Cardiac muscle cell (in vitro differentiated cells and primary cell): Measurements from ENCODE around the gene UBQLN1. TPM values are rescaled to one million over a fixed set of nuclear protein-coding genes. Genes with fewer than 3 reads are reported as not detected.

Experiments used
- DNase-seq, 2 donors: peaks; one replicate each; pipeline versions ENCODE4 v3.0.0 to v3.0.0-alpha.2; 2010 to 2017; ENCODE audit warnings: low read depth in 1 of 2, low spot score in 1 of 2
- H3K27ac ChIP-seq: fragments of 200-600 bp; sonication (generic); 2 replicates; pipeline ENCODE4 v1.5.1; 2016
- H3K27me3 ChIP-seq: fragments of 200-600 bp; sonication (generic); 2 replicates; pipeline ENCODE4 v1.6.0; 2016; ENCODE audit warnings: control low read depth
- H3K36me3 ChIP-seq: fragments of 200-600 bp; sonication (generic); 2 replicates; pipeline ENCODE4 v1.5.1; 2016; ENCODE audit warnings: control low read depth
- H3K4me1 ChIP-seq: fragments of 200-600 bp; sonication (generic); 2 replicates; pipeline ENCODE4 v1.8.1; 2017; ENCODE audit warnings: low read depth, mild to moderate bottlenecking, mixed run types
- H3K4me3 ChIP-seq: fragments of 200-600 bp; sonication (generic); 2 replicates; pipeline ENCODE4 v1.5.1; 2016; ENCODE audit warnings: mild to moderate bottlenecking
- H3K9me3 ChIP-seq: fragments of 200-600 bp; sonication (generic); 2 replicates; pipeline ENCODE4 v1.5.1; 2017; ENCODE audit warnings: low read depth, mild to moderate bottlenecking, control low read depth
- CTCF ChIP-seq: IDR thresholded peaks from 2 replicates; pipeline ENCODE4 v1.5.1; 2012; ENCODE audit warnings: low read depth, mild to moderate bottlenecking, low read length
- polyA plus RNA-seq: library from polyadenylated mRNA; unstranded; fragments of >200 nt; fragmentation: Nextera tagmentation; extraction: Ambion mirVana; gene quantifications from 2 replicates; pipeline ENCODE4 v1.2.1, GENCODE V29; 2016
- total RNA-seq: library from RNA; depleted of rRNA; stranded (reverse); fragments of >200 nt; gene quantifications from 2 replicates; pipeline ENCODE4 v1.2.3, GENCODE V29; 2016

Gene UBQLN1
- total and polyA plus RNA-seq, 2 experiments from 2014 or later = 38.0 to 102 TPM

DNA sequence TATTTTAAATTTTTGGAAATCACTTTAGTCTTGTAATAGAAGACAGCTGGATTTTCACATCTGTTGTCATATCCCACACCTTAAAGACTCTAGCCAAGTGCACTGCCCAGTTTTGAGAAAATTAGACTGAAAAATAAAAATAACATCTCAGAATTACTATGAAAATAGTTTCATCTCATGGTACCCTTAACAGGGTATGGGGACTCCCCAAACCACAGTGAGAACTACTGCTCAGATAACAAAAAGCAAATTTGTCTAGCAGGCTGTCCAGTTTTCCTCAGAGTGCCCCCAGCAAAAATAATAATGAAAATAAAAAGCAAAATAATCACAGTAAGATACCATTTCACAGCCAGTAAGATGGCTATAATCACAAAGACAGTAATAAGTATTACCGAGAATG is 6.5 kb downstream of the UBQLN1 start:
- H3K36me3 ChIP-seq = no peaks in the 10 kb centered on the region
- no peak overlapping the region for H3K4me3 ChIP-seq
- no peak overlapping the region for H3K27ac ChIP-seq
- no peak for DNase-seq
- no peaks in the 10 kb centered on the region for H3K27me3 ChIP-seq
- no peak for TF ChIP-seq CTCF
- H3K4me1 ChIP-seq = no peaks in the 10 kb centered on the region
- H3K9me3 ChIP-seq = no peaks in the 10 kb centered on the region

DNA sequence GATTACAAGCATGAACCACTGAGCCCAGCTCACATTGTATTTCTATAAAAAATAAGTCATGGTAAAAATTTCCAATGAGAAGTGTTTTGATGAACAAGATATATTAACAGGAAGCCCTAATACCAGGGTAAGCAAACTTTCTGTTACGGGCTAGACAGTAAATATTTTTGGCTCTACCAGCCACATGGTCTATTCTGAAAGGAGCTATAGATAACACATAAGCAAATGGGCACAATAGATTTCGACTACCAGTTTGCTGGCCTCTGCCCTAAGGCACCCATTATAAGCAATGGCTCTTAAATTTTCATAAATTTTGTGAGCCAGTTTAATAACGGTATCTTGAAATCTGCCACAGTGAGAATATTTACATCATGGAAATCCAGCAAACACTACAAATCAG is 8.1 kb downstream of the UBQLN1 start:
- no peak overlapping the region for H3K27ac ChIP-seq
- H3K27me3 ChIP-seq = no peaks in the 10 kb centered on the region
- DNase-seq = no peak
- no peaks in the 10 kb centered on the region for H3K36me3 ChIP-seq
- H3K4me3 ChIP-seq = no peak overlapping the region
- no peaks in the 10 kb centered on the region for H3K9me3 ChIP-seq
- H3K4me1 ChIP-seq = no peaks in the 10 kb centered on the region
- no peak for TF ChIP-seq CTCF

- DNase-seq = no peak
- H3K36me3 ChIP-seq = no peaks in the 10 kb centered on the region
- no peak overlapping the region for H3K27ac ChIP-seq
Observed at GRCh38 chr9:83698976-83699585, 8.7 kb downstream of the UBQLN1 start.

GRCh38 chr9:83691492-83691891 is 16.3 kb downstream of the UBQLN1 start:
- no peak for DNase-seq
- Histone ChIP-seq H3K9me3 (no peaks in the 10 kb centered on the region), H3K27ac (no peak overlapping the region), H3K36me3 (no peaks in the 10 kb centered on the region), H3K4me1 (no peaks in the 10 kb centered on the region), H3K4me3 (no peak overlapping the region), H3K27me3 (no peaks in the 10 kb centered on the region)
- TF ChIP-seq CTCF = no peak

More at GRCh38 chr9:83698976-83699585, 8.7 kb downstream of the UBQLN1 start:
- Histone ChIP-seq H3K9me3 (no peaks in the 10 kb centered on the region), H3K27me3 (no peaks in the 10 kb centered on the region), H3K4me3 (no peak overlapping the region), H3K4me1 (no peaks in the 10 kb centered on the region)
- no peak for TF ChIP-seq CTCF

- no peaks in the 10 kb centered on the region for H3K36me3 ChIP-seq
- H3K27ac ChIP-seq = no peak overlapping the region
- H3K4me3 ChIP-seq = no peak overlapping the region
- H3K9me3 ChIP-seq = no peaks in the 10 kb centered on the region
- H3K27me3 ChIP-seq = no peaks in the 10 kb centered on the region
- no peak for DNase-seq
- TF ChIP-seq CTCF = no peak
- H3K4me1 ChIP-seq = no peaks in the 10 kb centered on the region
Observed at GRCh38 chr9:83688921-83689320, 18.8 kb downstream of the UBQLN1 start.
